Stimulated activated CD4-positive, alpha-beta T cell treated with anti-CD3 and anti-CD28 coated beads, TNF-alpha, amount 100 ng/mL, for 48 hours (primary cell): Measurements from ENCODE around the gene PDZK1.
"Not testable (repeated sequence)": the region's sequence is repeated elsewhere in the genome, so short reads cannot be mapped to it uniquely, and the experiment has no call there.

Source experiments
- DNase-seq, 3 donors: peaks; one replicate each; pipeline ENCODE4 v3.0.0-alpha.2; 2020; ENCODE audit warnings: low read depth in 3 of 3

Gene PDZK1

DNA sequence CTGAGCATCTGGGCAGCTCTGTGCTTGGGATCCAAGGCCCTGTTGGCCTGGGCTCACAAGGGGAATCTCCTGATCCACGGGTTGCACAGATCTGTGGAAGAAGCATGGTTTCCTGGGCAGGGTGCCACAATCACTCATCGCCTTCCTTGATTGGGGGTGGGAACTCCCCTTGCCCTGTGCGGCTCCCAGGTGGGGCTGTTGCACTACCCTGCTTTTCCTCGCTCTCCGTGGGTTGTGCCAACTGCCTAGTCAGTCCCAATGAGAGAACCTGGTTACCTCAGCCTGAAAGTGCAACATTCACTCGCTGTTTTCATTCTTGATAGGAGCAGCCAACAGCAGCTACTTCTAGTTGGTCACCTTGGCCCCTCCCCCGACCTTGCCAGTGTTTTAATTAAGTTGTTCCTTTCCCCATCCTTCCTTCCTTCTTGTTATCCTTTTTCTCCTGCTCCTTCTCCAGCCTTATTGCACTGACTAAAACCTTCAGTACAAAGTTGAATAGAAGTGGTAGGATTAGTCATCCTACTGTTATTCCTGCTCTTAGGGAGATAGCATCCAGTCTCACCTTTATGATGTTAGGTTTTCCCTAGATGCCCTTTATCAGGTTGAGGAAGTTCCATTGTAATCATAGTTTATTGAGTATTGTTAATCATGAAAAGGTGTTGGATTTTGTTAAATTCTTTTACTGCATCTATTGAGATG, 50.8 kb downstream of the PDZK1 start:
- not testable (repeated sequence) for DNase-seq

- not testable (repeated sequence) for DNase-seq
Measured at GRCh38 chr1:145643990-145644389, 63.2 kb downstream of the PDZK1 start.

DNA sequence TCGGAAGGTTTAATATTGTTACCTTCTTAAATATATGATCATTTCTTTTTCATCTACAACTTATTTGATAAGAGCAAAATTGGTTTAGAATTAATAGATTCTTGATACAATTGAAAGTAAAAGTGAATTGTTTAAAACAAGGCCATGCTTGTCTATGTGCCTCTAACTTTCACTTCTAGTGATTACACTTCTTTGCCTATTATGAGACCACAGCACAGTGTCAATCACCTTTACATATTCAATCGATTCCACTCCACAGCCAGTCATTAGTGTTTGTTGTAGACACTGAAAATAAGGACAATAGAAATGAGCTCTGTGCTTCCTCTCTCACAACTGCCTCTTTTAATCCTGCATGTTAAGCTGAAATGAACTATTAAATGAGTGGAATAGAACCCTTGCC, 65.3 kb downstream of the PDZK1 start:
- not testable (repeated sequence) for DNase-seq

- not testable (repeated sequence) for DNase-seq
Measured at GRCh38 chr1:145636237-145636636, 70.9 kb downstream of the PDZK1 start.

DNA sequence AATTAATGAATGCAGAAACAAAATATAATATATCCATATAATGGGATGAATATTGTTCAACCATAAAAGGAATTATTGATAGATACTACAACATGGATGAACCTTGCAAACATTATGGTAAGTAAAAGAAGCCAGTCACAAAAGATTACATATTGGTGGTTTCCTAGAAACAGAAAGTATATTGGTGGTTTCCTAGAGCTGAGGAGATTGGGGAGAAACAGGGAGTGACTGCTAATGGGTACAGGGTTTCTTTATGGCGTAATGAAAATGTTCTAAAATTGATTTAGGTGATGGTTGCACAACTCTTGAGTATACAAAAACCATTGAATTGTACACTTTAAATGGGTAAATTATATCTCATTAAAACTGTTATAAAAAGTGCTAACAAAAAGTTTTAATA, 85.0 kb downstream of the PDZK1 start:
- not testable (repeated sequence) for DNase-seq
